ENCODE data around the gene GHRL. TPM values are rescaled to one million over a fixed set of nuclear protein-coding genes. Genes with fewer than 3 reads are reported as not detected.

The GHRL gene
- total RNA-seq, 2 experiments from 2014 or later = 0.22 TPM; not detected in 1

- no peaks in the 10 kb centered on the region for H3K9me3 Mint-ChIP-seq
These were observed 6.6 kb downstream of the GHRL start for GRCh38 chr3:10286133-10286524.

GRCh38 chr3:10285272-10286132, 7.2 kb downstream of the GHRL start:
- ATAC-seq (no peak), DNase-seq (no peak)
- ChIA-PET CTCF (interaction anchor here (1.0 to 4.1 kb wide), 4 partner anchors 9 to 784 kb away, joined by 3 to 17 read pairs (median 5); no protein-coding TSS in a partner anchor), POLR2A (interaction anchor here (1.1 to 3.4 kb wide), 4 partner anchors 7 to 118 kb away, joined by 3 to 11 read pairs (median 6); partner anchors contain the start of genes GHRL, SEC13 and TATDN2)
- peaks cover 40% of the 10 kb centered on the region for H3K4me1 Mint-ChIP-seq (ENCODE audit: low read depth)
- H3K27ac Mint-ChIP-seq = peak overlapping the region; percentile 51
- no peak for TF ChIP-seq CTCF (IDR thresholded peaks at IDR 0.05)
- no peak overlapping the region for H3K4me3 Mint-ChIP-seq
- intact Hi-C loops (cut with micrococcal nuclease) = no loop called here
- H3K36me3 Mint-ChIP-seq (ENCODE audit: low read depth) = peaks cover 40% of the 10 kb centered on the region
- no peaks in the 10 kb centered on the region for H3K9me3 Mint-ChIP-seq
- H3K27me3 Mint-ChIP-seq = no peaks in the 10 kb centered on the region

More at GRCh38 chr3:10286133-10286524, 6.6 kb downstream of the GHRL start:
- no peak for TF ChIP-seq CTCF (IDR thresholded peaks at IDR 0.05)
- ChIA-PET POLR2A (interaction anchor here (1.1 to 3.4 kb wide), 2 partner anchors 35 to 38 kb away, joined by 3 to 11 read pairs; partner anchors contain the start of genes SEC13 and TATDN2), CTCF (interaction anchor here (1.0 to 4.1 kb wide), 6 partner anchors 10 to 784 kb away, joined by 3 to 17 read pairs (median 4); no protein-coding TSS in a partner anchor)
- peaks cover 35% of the 10 kb centered on the region for H3K4me1 Mint-ChIP-seq (ENCODE audit: low read depth)
- ATAC-seq = no peak
- intact Hi-C loops (cut with micrococcal nuclease) = no loop called here
- no peak overlapping the region for H3K4me3 Mint-ChIP-seq
- H3K27me3 Mint-ChIP-seq = no peaks in the 10 kb centered on the region
- DNase-seq = no peak
- H3K27ac Mint-ChIP-seq = peak overlapping the region; percentile 16
- peaks cover 34% of the 10 kb centered on the region for H3K36me3 Mint-ChIP-seq (ENCODE audit: low read depth)

- ATAC-seq (peak; percentile 61), DNase-seq (peak; percentile 48)
- peaks cover 46% of the 10 kb centered on the region for H3K4me1 Mint-ChIP-seq (ENCODE audit: low read depth)
- ChIA-PET POLR2A (interaction anchor here (1.0 to 2.5 kb wide), 3 partner anchors 8 to 20 kb away, joined by 3 to 8 read pairs (median 5); partner anchors contain the start of gene GHRL), CTCF (interaction anchor here (1.6 to 4.1 kb wide), 2 partner anchors 20 to 21 kb away, joined by 4 to 17 read pairs; no protein-coding TSS in a partner anchor)
- H3K27me3 Mint-ChIP-seq = no peaks in the 10 kb centered on the region
- no peak overlapping the region for H3K4me3 Mint-ChIP-seq
- TF ChIP-seq CTCF (IDR thresholded peaks at IDR 0.05) = no peak
- H3K27ac Mint-ChIP-seq = peak overlapping the region; percentile 51
- H3K9me3 Mint-ChIP-seq = no peaks in the 10 kb centered on the region
- H3K36me3 Mint-ChIP-seq (ENCODE audit: low read depth) = peaks cover 43% of the 10 kb centered on the region
- intact Hi-C loops (cut with micrococcal nuclease) = no loop called here
These were observed 8.3 kb downstream of the GHRL start for GRCh38 chr3:10284496-10284895.

GRCh38 chr3:10283638-10284037, 9.1 kb downstream of the GHRL start:
- ChIA-PET POLR2A (interaction anchor here (1.0 to 2.5 kb wide), 4 partner anchors 9 to 37 kb away, joined by 3 to 8 read pairs (median 4); partner anchors contain the start of genes GHRL and SEC13), CTCF (interaction anchor here (0.9 to 1.3 kb wide), 2 partner anchors 18 to 20 kb away, joined by 3 to 7 read pairs; no protein-coding TSS in a partner anchor)
- intact Hi-C loops (cut with micrococcal nuclease) = no loop called here
- Mint-ChIP-seq H3K27ac (no peak overlapping the region), H3K27me3 (no peaks in the 10 kb centered on the region), H3K4me3 (no peak overlapping the region), H3K36me3 (ENCODE audit: low read depth) (peaks cover 47% of the 10 kb centered on the region), H3K4me1 (ENCODE audit: low read depth) (peaks cover 49% of the 10 kb centered on the region), H3K9me3 (no peaks in the 10 kb centered on the region)
- TF ChIP-seq CTCF (IDR thresholded peaks at IDR 0.05) = no peak
- no peak for DNase-seq
- no peak for ATAC-seq
